Natural killer cell (primary cell): ENCODE measurements around the gene RAI1. TPM values are rescaled to one million over a fixed set of nuclear protein-coding genes. Genes with fewer than 3 reads are reported as not detected.

Experiments used
- ATAC-seq, 3 donors: fragments of 150-1000 bp in 2 of 3; fragments of 200-7000 bp in 1 of 3; cut with Tn5 transposase; 1 replicate in 1 of 3; 2 replicates in 2 of 3; pipeline ENCODE4 v1.10.0; 2021; ENCODE audit warnings: mild to moderate bottlenecking in 2 of 3, moderate library complexity in 2 of 3
- DNase-seq, 2 donors: peaks; one replicate each; pipeline versions ENCODE4 v3.0.0 to v3.0.0-alpha.2; 2013 to 2021; ENCODE audit warnings: mixed read lengths in 1 of 2
- H3K27ac ChIP-seq: one replicate; pipeline ENCODE4 v1.5.1; 2013; ENCODE audit warnings: mild to moderate bottlenecking, low read length
- H3K27me3 ChIP-seq: one replicate; pipeline ENCODE4 v1.6.1; 2013; ENCODE audit warnings: low read length; ENCODE audit not compliant: control insufficient read depth, insufficient read depth
- H3K36me3 ChIP-seq: one replicate; pipeline ENCODE4 v1.6.1; 2013; ENCODE audit warnings: low read length; ENCODE audit not compliant: control insufficient read depth, insufficient read depth
- H3K4me1 ChIP-seq: one replicate; pipeline ENCODE4 v1.6.1; 2013; ENCODE audit warnings: low read length; ENCODE audit not compliant: control insufficient read depth, insufficient read depth
- H3K4me3 ChIP-seq: one replicate; pipeline ENCODE4 v1.5.1; 2013; ENCODE audit warnings: low read length
- H3K9me3 ChIP-seq: one replicate; pipeline ENCODE4 v1.6.1; 2013; ENCODE audit warnings: low read length; ENCODE audit not compliant: control insufficient read depth, insufficient read depth
- H3K27ac Mint-ChIP-seq, 2 donors: one replicate each; pipeline ENCODE4 v1.8.0; 2022; ENCODE audit warnings: mild to moderate bottlenecking in 2 of 2, mixed read lengths in 2 of 2, moderate library complexity in 1 of 2
- H3K27me3 Mint-ChIP-seq, 2 donors: one replicate each; pipeline ENCODE4 v1.8.0; 2022; ENCODE audit warnings: low read depth in 2 of 2, mixed read lengths in 2 of 2
- H3K36me3 Mint-ChIP-seq: one replicate; pipeline ENCODE4 v1.8.0; 2022; ENCODE audit warnings: mixed read lengths
- H3K4me1 Mint-ChIP-seq, 2 donors: one replicate each; pipeline ENCODE4 v1.8.0; 2022; ENCODE audit warnings: mixed read lengths in 2 of 2
- H3K4me3 Mint-ChIP-seq: one replicate; pipeline ENCODE4 v1.8.0; 2022; ENCODE audit warnings: mild to moderate bottlenecking, moderate library complexity, mixed read lengths
- H3K9me3 Mint-ChIP-seq, 2 donors: one replicate each; pipeline ENCODE4 v1.8.0; 2022; ENCODE audit warnings: mixed read lengths in 2 of 2
- WGBS: methylation state at CpG from one replicate; pipeline ENCODE4 v1.1.7; 2013; ENCODE audit warnings: missing lambda C conversion rate; ENCODE audit not compliant: insufficient coverage; 5-methylcytosine and 5-hydroxymethylcytosine counted together
- intact Hi-C: fragments of 100-400 bp; cut with micrococcal nuclease; formaldehyde crosslinking; loops from one replicate; pipeline ENCODE4 v1.14.2; 2022
- total RNA-seq, 4 donors: library from RNA; stranded (reverse); fragments of 120-200 nt in 1 of 4; gene quantifications; one replicate each; pipeline versions ENCODE4 v1.2.3 to v1.2.4, GENCODE V29; 2013 to 2022
- TF ChIP-seq, protein P1 (sequence below): fragments of 200-600 bp; IDR thresholded peaks from one replicate; pipeline ENCODE4 v1.8.0; 2022; ENCODE audit warnings: antibody characterized with exemption

The RAI1 gene
- total RNA-seq, 3 donors from 2014 or later (not counting 1 experiment from before 2014, with no cell fraction given): 39.8 to 55.0 (median 49.4) TPM

DNA sequence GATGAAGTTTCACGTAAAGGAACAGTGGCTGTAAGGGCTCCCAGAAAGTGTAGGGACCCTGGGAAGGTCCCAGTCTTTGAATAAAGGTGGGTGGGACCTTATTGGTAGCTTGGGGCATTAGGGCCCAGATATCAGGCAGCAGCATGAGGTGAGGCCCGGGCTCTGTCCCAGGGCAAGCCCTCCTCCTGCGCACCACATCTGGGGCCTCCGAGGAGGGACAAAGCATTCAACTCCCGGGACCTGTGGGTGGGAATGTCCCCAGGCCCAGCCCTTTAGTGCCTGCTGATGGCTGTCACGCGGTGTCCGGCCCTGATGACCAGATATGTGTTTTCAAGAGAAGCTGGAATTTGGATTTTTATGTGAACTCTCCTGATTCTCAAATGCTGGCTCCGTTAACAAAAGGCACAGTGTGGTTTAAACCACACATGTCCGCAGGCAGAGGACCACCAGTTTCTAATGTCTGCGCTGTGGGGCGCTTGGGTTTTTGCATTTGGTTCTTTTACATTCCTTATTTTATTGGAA, 30.4 kb downstream of the RAI1 start:
- DNase-seq: no peak
- Histone ChIP-seq H3K4me1 (peaks cover 51% of the 10 kb centered on the region), H3K27ac (peak overlapping the region; percentile 76), H3K9me3 (no peaks in the 10 kb centered on the region), H3K4me3 (no peak overlapping the region), H3K36me3 (no peaks in the 10 kb centered on the region), H3K27me3 (no peaks in the 10 kb centered on the region)
- Mint-ChIP-seq H3K27me3 (no peaks in the 10 kb centered on the region), H3K4me3 (peak overlapping the region; percentile 40), H3K4me1 (peaks cover 32 to 41% of the 10 kb centered on the region in 2 donors), H3K27ac (peak overlapping the region; percentile 79 to 80), H3K36me3 (no peaks in the 10 kb centered on the region), H3K9me3 (no peaks in the 10 kb centered on the region)
- WGBS: 93% methylated on average over 12 of the region's 12 CpGs
- intact Hi-C loops: loop anchor here (5.0 kb wide), 1 partner anchor 41 kb away; no protein-coding TSS in a partner anchor
- ATAC-seq: no peak
- TF ChIP-seq, protein P1, sequence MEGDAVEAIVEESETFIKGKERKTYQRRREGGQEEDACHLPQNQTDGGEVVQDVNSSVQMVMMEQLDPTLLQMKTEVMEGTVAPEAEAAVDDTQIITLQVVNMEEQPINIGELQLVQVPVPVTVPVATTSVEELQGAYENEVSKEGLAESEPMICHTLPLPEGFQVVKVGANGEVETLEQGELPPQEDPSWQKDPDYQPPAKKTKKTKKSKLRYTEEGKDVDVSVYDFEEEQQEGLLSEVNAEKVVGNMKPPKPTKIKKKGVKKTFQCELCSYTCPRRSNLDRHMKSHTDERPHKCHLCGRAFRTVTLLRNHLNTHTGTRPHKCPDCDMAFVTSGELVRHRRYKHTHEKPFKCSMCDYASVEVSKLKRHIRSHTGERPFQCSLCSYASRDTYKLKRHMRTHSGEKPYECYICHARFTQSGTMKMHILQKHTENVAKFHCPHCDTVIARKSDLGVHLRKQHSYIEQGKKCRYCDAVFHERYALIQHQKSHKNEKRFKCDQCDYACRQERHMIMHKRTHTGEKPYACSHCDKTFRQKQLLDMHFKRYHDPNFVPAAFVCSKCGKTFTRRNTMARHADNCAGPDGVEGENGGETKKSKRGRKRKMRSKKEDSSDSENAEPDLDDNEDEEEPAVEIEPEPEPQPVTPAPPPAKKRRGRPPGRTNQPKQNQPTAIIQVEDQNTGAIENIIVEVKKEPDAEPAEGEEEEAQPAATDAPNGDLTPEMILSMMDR: no peak

DNA sequence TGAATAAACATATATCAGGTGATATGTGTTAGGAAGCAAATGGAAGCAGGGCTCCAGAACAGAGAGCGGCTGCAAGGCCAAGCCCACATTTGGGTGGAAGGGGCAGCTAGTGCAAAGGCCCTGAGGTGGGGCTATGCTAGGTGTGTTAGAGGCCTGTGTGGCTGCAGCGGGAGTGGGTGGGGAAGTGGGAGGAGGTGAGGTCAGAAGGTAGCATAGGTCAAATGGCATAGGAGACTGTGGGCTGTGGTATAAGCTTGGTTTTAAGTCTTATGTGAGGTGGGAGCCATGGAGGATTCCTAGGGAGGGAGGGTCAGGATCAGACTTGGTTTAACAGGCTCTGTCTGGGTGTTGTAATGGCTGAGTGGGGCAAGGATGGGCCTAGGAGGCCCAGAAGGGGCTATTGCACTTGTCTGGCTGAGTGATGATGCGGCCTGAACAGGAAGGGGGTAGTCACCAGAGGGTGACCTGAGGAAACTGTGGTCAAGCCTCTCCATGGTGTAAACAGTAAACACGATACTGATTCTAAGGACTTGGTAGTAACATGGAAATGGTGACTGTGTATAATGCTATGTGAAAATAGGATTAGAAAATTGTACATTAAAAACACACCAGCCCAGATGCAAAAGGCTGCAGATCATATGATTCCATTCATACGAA, 31.1 kb downstream of the RAI1 start:
- peak; percentile 86 to 89 (median 86) for ATAC-seq
- Mint-ChIP-seq H3K36me3 (no peaks in the 10 kb centered on the region), H3K27ac (peak overlapping the region; percentile 79 to 80), H3K4me3 (peak overlapping the region; percentile 55), H3K4me1 (peaks cover 33 to 45% of the 10 kb centered on the region in 2 donors), H3K9me3 (no peaks in the 10 kb centered on the region), H3K27me3 (no peaks in the 10 kb centered on the region)
- peak; percentile 14 to 33 for DNase-seq
- WGBS: 36% methylated on average over 5 of the region's 5 CpGs
- intact Hi-C loops: loop anchor here (5.0 kb wide), 1 partner anchor 40 kb away; no protein-coding TSS in a partner anchor
- Histone ChIP-seq H3K36me3 (no peaks in the 10 kb centered on the region), H3K27ac (peak overlapping the region; percentile 76), H3K27me3 (no peaks in the 10 kb centered on the region), H3K4me1 (peaks cover 51% of the 10 kb centered on the region), H3K4me3 (no peak overlapping the region), H3K9me3 (no peaks in the 10 kb centered on the region)
- TF ChIP-seq, protein P1: no peak

DNA sequence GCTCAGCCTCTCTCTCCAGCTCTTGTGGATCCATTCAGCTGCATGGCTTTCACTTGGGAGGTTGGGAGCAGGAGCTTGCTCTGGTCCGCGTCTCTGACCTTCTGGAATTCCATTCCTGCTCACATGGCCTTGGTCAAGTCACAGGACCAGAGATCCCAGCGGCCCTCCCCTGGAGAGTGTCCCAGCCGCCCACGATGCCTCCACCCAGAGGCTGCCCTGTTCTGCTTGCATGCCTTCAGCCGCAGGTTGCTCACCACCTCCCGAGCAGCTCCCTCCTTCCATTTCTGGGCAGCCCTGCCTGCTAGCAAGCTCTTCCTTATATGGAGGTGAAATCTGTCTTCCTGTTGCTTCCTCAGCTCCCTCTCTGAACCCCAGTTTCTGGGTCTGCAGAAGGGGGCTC, 32.6 kb downstream of the RAI1 start:
- Mint-ChIP-seq H3K27ac (peak overlapping the region; percentile 62 to 76), H3K27me3 (peaks cover 0 to 2% of the 10 kb centered on the region in 2 donors), H3K9me3 (no peaks in the 10 kb centered on the region), H3K4me3 (peak overlapping the region; percentile 17), H3K4me1 (peaks cover 33 to 49% of the 10 kb centered on the region in 2 donors), H3K36me3 (no peaks in the 10 kb centered on the region)
- no peaks in the 10 kb centered on the region for H3K9me3 ChIP-seq
- no peak overlapping the region for H3K27ac ChIP-seq
- no peak overlapping the region for H3K4me3 ChIP-seq
- peaks cover 51% of the 10 kb centered on the region for H3K4me1 ChIP-seq
- intact Hi-C loops: loop anchor here (5.0 kb wide), 1 partner anchor 38 kb away; no protein-coding TSS in a partner anchor
- DNase-seq: no peak
- TF ChIP-seq, protein P1: no peak
- WGBS: 70% methylated on average over 7 of the region's 7 CpGs
- no peaks in the 10 kb centered on the region for H3K36me3 ChIP-seq
- ATAC-seq: no peak
- no peaks in the 10 kb centered on the region for H3K27me3 ChIP-seq
